K562 (cell line): Measurements from ENCODE around the gene ZBTB38. TPM values are rescaled to one million over a fixed set of nuclear protein-coding genes. Genes with fewer than 3 reads are reported as not detected.

Experiments used
- ATAC-seq: fragments of 200-7000 bp; cut with Tn5 transposase; 3 replicates; pipeline ENCODE4 v1.9.1; 2020; ENCODE audit warnings: moderate library complexity
- BruUV-seq: library from RNA; stranded (reverse); fragments of 400-500 nt; replicated peaks from 2 replicates; lab custom pipeline; 2021; lab: Mats Ljungman, UMichigan
- CTCF ChIA-PET: fragments of 300-600 bp; formaldehyde crosslinking; extraction: SDS; loops from one replicate; lab custom pipeline; 2021; ENCODE audit warnings: low intra/inter-chr PET ratio; lab: Yijun Ruan, JAX
- POLR2A ChIA-PET: fragments of 300-600, 350-650 bp; sonication (Branson Sonifier 250); formaldehyde crosslinking; extraction: SDS; loops from one replicate; lab custom pipeline; 2021; ENCODE audit warnings: antibody characterized with exemption, inconsistent platforms; lab: Yijun Ruan, JAX
- DNase-seq, 4 experiments: peaks; one replicate each; pipeline versions ENCODE4 v3.0.0 to v3.0.0-alpha.2; 2011 to 2018; ENCODE audit warnings: low spot score in 3 of 4, mixed read lengths in 3 of 4; ENCODE audit errors: extremely low read depth in 1 of 4
- FAIRE-seq: peaks from 2 replicates; lab custom pipeline; 2011; peaks lifted over from hg19 to GRCh38; lab: Jason Lieb, UNC
- H2AFZ ChIP-seq: 2 replicates; pipeline ENCODE4 v1.6.0; 2011; ENCODE audit warnings: low read depth, low read length, control low read depth, inconsistent platforms
- H3K27ac ChIP-seq: fragments of 200-600 bp; 3 replicates; pipeline ENCODE4 v1.8.0; 2011; ENCODE audit warnings: low read depth, mild to moderate bottlenecking, control low read depth, inconsistent platforms, low read length, moderate library complexity, mixed read lengths; ENCODE audit errors: extremely low read depth
- H3K27me3 ChIP-seq, 2 experiments: fragments of 300-600 bp in 1 of 2; 2 replicates in 1 of 2; 3 replicates in 1 of 2; pipeline versions ENCODE4 v1.6.0 to v1.8.0; 2011; ENCODE audit warnings: inconsistent platforms in 2 of 2, low read length in 2 of 2, mild to moderate bottlenecking in 1 of 2, mixed read lengths in 1 of 2, moderate library complexity in 1 of 2; ENCODE audit not compliant: control insufficient read depth in 2 of 2, insufficient read depth in 2 of 2
- H3K36me3 ChIP-seq: fragments of 300-600 bp; 3 replicates; pipeline ENCODE4 v1.8.0; 2011; ENCODE audit warnings: mild to moderate bottlenecking, low read length, inconsistent platforms; ENCODE audit not compliant: control insufficient read depth, insufficient read depth
- H3K4me1 ChIP-seq, 2 experiments: fragments of 200-600 bp in 1 of 2; replicated peaks in 1 of 2; 2 replicates in 1 of 2; 3 replicates in 1 of 2; pipeline versions ENCODE4 v1.5.1 to v1.8.0; 2011; ENCODE audit warnings: inconsistent platforms in 2 of 2, low read length in 2 of 2, mild to moderate bottlenecking in 1 of 2, mixed read lengths in 1 of 2, moderate library complexity in 1 of 2; ENCODE audit not compliant: control insufficient read depth in 2 of 2, insufficient read depth in 2 of 2
- H3K4me2 ChIP-seq: 2 replicates; pipeline ENCODE4 v1.6.1; 2011; ENCODE audit warnings: low read length, control low read depth, inconsistent platforms, mixed read lengths; ENCODE audit not compliant: insufficient read depth
- H3K4me3 ChIP-seq: fragments of 200-600 bp; sonication (generic), shearing (Covaris generic); 2 replicates; pipeline ENCODE4 v1.5.1; 2016; ENCODE audit warnings: control low read depth, inconsistent platforms
- H3K79me2 ChIP-seq: fragments of 200-600 bp; 3 replicates; pipeline ENCODE4 v1.8.0; 2011; ENCODE audit warnings: low read length, inconsistent platforms; ENCODE audit not compliant: control insufficient read depth, insufficient read depth
- H3K9ac ChIP-seq, 2 experiments: 2 replicates each; pipeline versions ENCODE4 v1.6.0 to v1.6.1; 2011; ENCODE audit warnings: low read depth in 2 of 2, low read length in 2 of 2, control low read depth in 1 of 2, inconsistent platforms in 1 of 2, mild to moderate bottlenecking in 1 of 2, mixed read lengths in 1 of 2; ENCODE audit not compliant: insufficient read depth in 1 of 2
- H3K9me1 ChIP-seq: one replicate; pipeline ENCODE4 v1.6.0; 2011; ENCODE audit warnings: inconsistent platforms, mild to moderate bottlenecking, low read length, moderate library complexity; ENCODE audit not compliant: control insufficient read depth, insufficient read depth
- H3K9me3 ChIP-seq: replicated peaks from 2 replicates; pipeline ENCODE4 v1.5.1; 2011; ENCODE audit warnings: low read depth, low read length, inconsistent platforms; ENCODE audit not compliant: control insufficient read depth, insufficient read depth
- H4K20me1 ChIP-seq: replicated peaks from 2 replicates; pipeline ENCODE4 v1.6.1; 2011; ENCODE audit warnings: low read length, inconsistent platforms, mixed read lengths; ENCODE audit not compliant: control insufficient read depth, insufficient read depth
- BRF1 ChIP-seq: IDR thresholded peaks from 3 replicates; pipeline ENCODE4 v1.6.1; 2011; ENCODE audit warnings: borderline replicate concordance, mild to moderate bottlenecking; ENCODE audit not compliant: insufficient read length; ENCODE audit errors: extremely low read depth
- CBX3 ChIP-seq, 2 experiments: IDR thresholded peaks; 1 replicate in 1 of 2; 2 replicates in 1 of 2; pipeline ENCODE4 v1.6.1; 2012; ENCODE audit warnings: inconsistent platforms in 2 of 2, low read length in 2 of 2, borderline replicate concordance in 1 of 2, control low read depth in 1 of 2
- CCNT2 ChIP-seq: IDR thresholded peaks from 2 replicates; pipeline ENCODE4 v1.6.1; 2011; ENCODE audit warnings: borderline replicate concordance, low read depth, mild to moderate bottlenecking, moderate library complexity, mixed read lengths, low read length; ENCODE audit not compliant: insufficient read length; ENCODE audit errors: extremely low read depth
- ELK3 ChIP-seq: fragments of 450-650 bp; formaldehyde crosslinking; IDR thresholded peaks from 2 replicates; pipeline ENCODE4 v1.4.0; 2020; ENCODE audit warnings: mild to moderate bottlenecking
- FOXO4 ChIP-seq: fragments of 450-650 bp; formaldehyde crosslinking; IDR thresholded peaks from 2 replicates; pipeline ENCODE4 v1.4.0; 2020; ENCODE audit warnings: mild to moderate bottlenecking, moderate library complexity
- HMGXB4 ChIP-seq: sonication (generic); formaldehyde crosslinking; IDR thresholded peaks from 2 replicates; pipeline ENCODE4 v1.8.1; 2023; ENCODE audit warnings: mild to moderate bottlenecking, missing genetic modification reagents
- HNRNPLL ChIP-seq: fragments of 200-400 bp; formaldehyde crosslinking; IDR thresholded peaks from 2 replicates; pipeline ENCODE4 v1.6.1; 2017; ENCODE audit warnings: low read length, low read depth, mild to moderate bottlenecking; ENCODE audit not compliant: poor library complexity, severe bottlenecking
- NR1H2 ChIP-seq: sonication (generic); formaldehyde crosslinking; IDR thresholded peaks from 2 replicates; pipeline ENCODE4 v1.4.0; 2020; ENCODE audit warnings: mild to moderate bottlenecking, missing genetic modification reagents
- RNF219 ChIP-seq: fragments of 250-450 bp; sonication (Bioruptor Pico); IDR thresholded peaks from 2 replicates; pipeline ENCODE4 v1.5.0; 2022; ENCODE audit warnings: mild to moderate bottlenecking
- ZBTB1 ChIP-seq: sonication (generic); formaldehyde crosslinking; IDR thresholded peaks from 2 replicates; pipeline ENCODE4 v1.8.1; 2023; ENCODE audit warnings: missing genetic modification reagents, low read depth, mild to moderate bottlenecking, borderline replicate concordance
- ZBTB8A ChIP-seq: fragments of 450-650 bp; IDR thresholded peaks from 2 replicates; pipeline ENCODE4 v1.6.1; 2018; ENCODE audit warnings: mild to moderate bottlenecking, moderate library complexity; ENCODE audit not compliant: partially characterized antibody
- ZNF398 ChIP-seq: fragments of 250-450 bp; sonication (Bioruptor Pico); IDR thresholded peaks from 2 replicates; pipeline ENCODE4 v1.8.0; 2021; ENCODE audit warnings: moderate library complexity, mild to moderate bottlenecking, inconsistent platforms
- ZNF41 ChIP-seq: fragments of 250-450 bp; sonication (Bioruptor Pico); conservative IDR thresholded peaks from 2 replicates; pipeline ENCODE4 v1.4.0; 2020; ENCODE audit warnings: mild to moderate bottlenecking
- ZNF444 ChIP-seq: fragments of 250-450 bp; sonication (Bioruptor Pico); IDR thresholded peaks from 2 replicates; pipeline ENCODE4 v1.4.0; 2020; ENCODE audit warnings: mild to moderate bottlenecking, moderate library complexity
- in situ Hi-C: fragments of 300-500 bp; cut with MboI; formaldehyde crosslinking; loops from 4 replicates; pipeline ENCODE4 v1.15.0; 2018; ENCODE audit warnings: inconsistent platforms, mixed read lengths
- intact Hi-C: fragments of 100-400 bp; cut with micrococcal nuclease; formaldehyde crosslinking; loops from 2 replicates; pipeline ENCODE4 v1.14.2; 2022
- polyA plus RNA-seq, 8 experiments: library from polyadenylated mRNA; depleted of rRNA in 4 of 8; stranded (reverse) in 5 of 8; unstranded in 3 of 8; fragments of >200 nt; fragmentation: Nextera tagmentation in 2 of 8; fragmentation: Illumina TruSeq in 1 of 8; extraction: Ambion mirVana in 2 of 8; extraction: Trizol in 1 of 8; gene quantifications; 2 replicates each; pipeline versions ENCODE4 v1.2.1 to v1.2.3, GENCODE V29; 2011 to 2014; ENCODE audit warnings: inconsistent platforms in 1 of 8, missing spikeins in 1 of 8
- total RNA-seq, 7 experiments: library from RNA; depleted of rRNA in 6 of 7; stranded (reverse); fragments of >200 nt in 6 of 7; fragmentation: Illumina TruSeq in 2 of 7; extraction: Trizol in 2 of 7; gene quantifications; 2 replicates each; pipeline versions ENCODE4 v1.2.1 to v1.2.3, GENCODE V29; 2011 to 2021; ENCODE audit warnings: low replicate concordance in 1 of 7

The ZBTB38 gene
- total and polyA plus RNA-seq, 9 of the 15 experiments (the other 6 are each of a cell fraction or from before 2014, with no cell fraction given): 12.1 to 39.4 (median 22.9) TPM

GRCh38 chr3:141326123-141326522 lies 42.2 kb upstream of the ZBTB38 start:
- in situ Hi-C loops (no loop called here), intact Hi-C loops (no loop called here)
- BruUV-seq: no TSS peak
- no peaks in the 10 kb centered on the region for H3K9me3 ChIP-seq
- ChIA-PET POLR2A (interaction anchor here (0.6 kb wide), 1 partner anchor 327 kb away, joined by 3 read pairs; no protein-coding TSS in a partner anchor), CTCF (no interaction called here)
- H4K20me1 ChIP-seq: no peaks in the 10 kb centered on the region
- no peaks in the 10 kb centered on the region for H3K36me3 ChIP-seq
- no peak overlapping the region for H3K27ac ChIP-seq
- FAIRE-seq (no peak), ATAC-seq (no peak), DNase-seq (no peak)
- peaks cover 0 to 24% of the 10 kb centered on the region in 2 experiments; a peak in 3 of 5 replicates for H3K4me1 ChIP-seq
- no peak overlapping the region for H3K9ac ChIP-seq
- no peak overlapping the region for H3K4me3 ChIP-seq
- H3K79me2 ChIP-seq: no peaks in the 10 kb centered on the region
- no peak overlapping the region for H3K4me2 ChIP-seq
- peak overlapping the region; percentile 52 for H2AFZ ChIP-seq
- H3K27me3 ChIP-seq: no peaks in the 10 kb centered on the region
- H3K9me1 ChIP-seq: no peaks in the 10 kb centered on the region
- TF ChIP-seq RNF219 (CRISPR knock-in tag): no peak
- no peak for TF ChIP-seq HMGXB4 (CRISPR knock-in tag)
- no peak for TF ChIP-seq ZBTB8A
- no peak for TF ChIP-seq ZBTB1 (CRISPR knock-in tag)
- no peak for TF ChIP-seq ZNF398 (CRISPR knock-in tag)
- no peak for TF ChIP-seq CCNT2
- no peak for TF ChIP-seq HNRNPLL
- no peak for TF ChIP-seq ELK3 (CRISPR knock-in tag)
- TF ChIP-seq BRF1: no peak
- TF ChIP-seq ZNF444 (CRISPR knock-in tag): no peak
- no peak for TF ChIP-seq NR1H2 (CRISPR knock-in tag)
- no peak for TF ChIP-seq ZNF41 (CRISPR knock-in tag)
- TF ChIP-seq CBX3 (IDR thresholded peaks at IDR 0.05; ENCODE audit: borderline replicate concordance in 1 of 2, low read length in 2 of 2): no peak
- no peak for TF ChIP-seq FOXO4 (CRISPR knock-in tag)
